ENCODE measurements around the gene COL21A1. TPM values are rescaled to one million over a fixed set of nuclear protein-coding genes. Genes with fewer than 3 reads are reported as not detected.

Gene COL21A1
- total RNA-seq, 1 experiment from 2014 or later: 3.3 TPM

DNA sequence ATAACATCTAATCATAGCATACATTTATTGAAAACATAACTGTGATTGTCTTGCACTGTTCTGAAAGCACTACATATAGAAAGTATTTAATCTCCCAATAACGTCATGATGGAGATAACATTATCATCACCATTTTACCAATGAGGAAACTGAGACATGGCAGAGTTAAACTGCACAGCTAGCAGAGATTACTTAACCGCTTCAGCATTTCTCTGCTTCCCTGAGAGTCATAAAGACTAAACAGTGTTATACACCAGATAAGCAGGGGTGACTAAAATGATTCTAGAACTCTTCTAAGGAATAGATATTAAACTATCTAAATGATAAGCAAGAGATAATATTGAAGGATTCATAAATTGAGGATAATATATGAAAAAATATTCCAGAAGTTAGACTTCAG, 188.7 kb downstream of the COL21A1 start:
- H3K36me3 ChIP-seq (ENCODE audit: control insufficient read depth, insufficient read depth, low read length): no peaks in the 10 kb centered on the region
- no peaks in the 10 kb centered on the region for H3K9me3 ChIP-seq (ENCODE audit: control insufficient read depth, insufficient read depth, low read depth, low read length)
- in situ Hi-C loops (cut with HindIII; ENCODE audit: low pct_unique_long_range_greater_than_20kb, low sequenced_read_pairs) (no loop called here), intact Hi-C loops (cut with micrococcal nuclease; ENCODE audit: unreplicated experiment) (no loop called here)
- no peaks in the 10 kb centered on the region for H3K4me1 ChIP-seq (ENCODE audit: control insufficient read depth, insufficient read depth, low read length)
- no peak for ATAC-seq
- POLR2A ChIA-PET: no interaction called here
- DNase-seq (ENCODE audit: low read depth, low spot score): no peak
- no peak overlapping the region for H3K4me3 ChIP-seq (ENCODE audit: low read depth in 2 of 2, low read length in 2 of 2)
- TF ChIP-seq TCF7L2 (IDR thresholded peaks at IDR 0.05; ENCODE audit: low read depth, low read length): no peak
- TF ChIP-seq SIN3A (IDR thresholded peaks at IDR 0.05; ENCODE audit: borderline replicate concordance, insufficient read depth, low read depth, low read length): no peak
- TF ChIP-seq, protein P1, sequence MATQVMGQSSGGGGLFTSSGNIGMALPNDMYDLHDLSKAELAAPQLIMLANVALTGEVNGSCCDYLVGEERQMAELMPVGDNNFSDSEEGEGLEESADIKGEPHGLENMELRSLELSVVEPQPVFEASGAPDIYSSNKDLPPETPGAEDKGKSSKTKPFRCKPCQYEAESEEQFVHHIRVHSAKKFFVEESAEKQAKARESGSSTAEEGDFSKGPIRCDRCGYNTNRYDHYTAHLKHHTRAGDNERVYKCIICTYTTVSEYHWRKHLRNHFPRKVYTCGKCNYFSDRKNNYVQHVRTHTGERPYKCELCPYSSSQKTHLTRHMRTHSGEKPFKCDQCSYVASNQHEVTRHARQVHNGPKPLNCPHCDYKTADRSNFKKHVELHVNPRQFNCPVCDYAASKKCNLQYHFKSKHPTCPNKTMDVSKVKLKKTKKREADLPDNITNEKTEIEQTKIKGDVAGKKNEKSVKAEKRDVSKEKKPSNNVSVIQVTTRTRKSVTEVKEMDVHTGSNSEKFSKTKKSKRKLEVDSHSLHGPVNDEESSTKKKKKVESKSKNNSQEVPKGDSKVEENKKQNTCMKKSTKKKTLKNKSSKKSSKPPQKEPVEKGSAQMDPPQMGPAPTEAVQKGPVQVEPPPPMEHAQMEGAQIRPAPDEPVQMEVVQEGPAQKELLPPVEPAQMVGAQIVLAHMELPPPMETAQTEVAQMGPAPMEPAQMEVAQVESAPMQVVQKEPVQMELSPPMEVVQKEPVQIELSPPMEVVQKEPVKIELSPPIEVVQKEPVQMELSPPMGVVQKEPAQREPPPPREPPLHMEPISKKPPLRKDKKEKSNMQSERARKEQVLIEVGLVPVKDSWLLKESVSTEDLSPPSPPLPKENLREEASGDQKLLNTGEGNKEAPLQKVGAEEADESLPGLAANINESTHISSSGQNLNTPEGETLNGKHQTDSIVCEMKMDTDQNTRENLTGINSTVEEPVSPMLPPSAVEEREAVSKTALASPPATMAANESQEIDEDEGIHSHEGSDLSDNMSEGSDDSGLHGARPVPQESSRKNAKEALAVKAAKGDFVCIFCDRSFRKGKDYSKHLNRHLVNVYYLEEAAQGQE (IDR thresholded peaks at IDR 0.05; ENCODE audit: insufficient read depth in 1 of 2, low read depth in 2 of 2, low read length in 1 of 2): no peak
- no peak for TF ChIP-seq POLR2AphosphoS5 (IDR thresholded peaks at IDR 0.05; ENCODE audit: low read depth, low read length)
- TF ChIP-seq, protein P2, sequence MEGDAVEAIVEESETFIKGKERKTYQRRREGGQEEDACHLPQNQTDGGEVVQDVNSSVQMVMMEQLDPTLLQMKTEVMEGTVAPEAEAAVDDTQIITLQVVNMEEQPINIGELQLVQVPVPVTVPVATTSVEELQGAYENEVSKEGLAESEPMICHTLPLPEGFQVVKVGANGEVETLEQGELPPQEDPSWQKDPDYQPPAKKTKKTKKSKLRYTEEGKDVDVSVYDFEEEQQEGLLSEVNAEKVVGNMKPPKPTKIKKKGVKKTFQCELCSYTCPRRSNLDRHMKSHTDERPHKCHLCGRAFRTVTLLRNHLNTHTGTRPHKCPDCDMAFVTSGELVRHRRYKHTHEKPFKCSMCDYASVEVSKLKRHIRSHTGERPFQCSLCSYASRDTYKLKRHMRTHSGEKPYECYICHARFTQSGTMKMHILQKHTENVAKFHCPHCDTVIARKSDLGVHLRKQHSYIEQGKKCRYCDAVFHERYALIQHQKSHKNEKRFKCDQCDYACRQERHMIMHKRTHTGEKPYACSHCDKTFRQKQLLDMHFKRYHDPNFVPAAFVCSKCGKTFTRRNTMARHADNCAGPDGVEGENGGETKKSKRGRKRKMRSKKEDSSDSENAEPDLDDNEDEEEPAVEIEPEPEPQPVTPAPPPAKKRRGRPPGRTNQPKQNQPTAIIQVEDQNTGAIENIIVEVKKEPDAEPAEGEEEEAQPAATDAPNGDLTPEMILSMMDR (IDR thresholded peaks at IDR 0.05): no peak
- no peak overlapping the region for H3K27ac ChIP-seq (ENCODE audit: low read length)
- BruUV-seq (replicated peaks): no TSS peak
- H3K27me3 ChIP-seq (ENCODE audit: control insufficient read depth, insufficient read depth, low read length): no peaks in the 10 kb centered on the region
- CTCF ChIA-PET: no interaction called here

DNA sequence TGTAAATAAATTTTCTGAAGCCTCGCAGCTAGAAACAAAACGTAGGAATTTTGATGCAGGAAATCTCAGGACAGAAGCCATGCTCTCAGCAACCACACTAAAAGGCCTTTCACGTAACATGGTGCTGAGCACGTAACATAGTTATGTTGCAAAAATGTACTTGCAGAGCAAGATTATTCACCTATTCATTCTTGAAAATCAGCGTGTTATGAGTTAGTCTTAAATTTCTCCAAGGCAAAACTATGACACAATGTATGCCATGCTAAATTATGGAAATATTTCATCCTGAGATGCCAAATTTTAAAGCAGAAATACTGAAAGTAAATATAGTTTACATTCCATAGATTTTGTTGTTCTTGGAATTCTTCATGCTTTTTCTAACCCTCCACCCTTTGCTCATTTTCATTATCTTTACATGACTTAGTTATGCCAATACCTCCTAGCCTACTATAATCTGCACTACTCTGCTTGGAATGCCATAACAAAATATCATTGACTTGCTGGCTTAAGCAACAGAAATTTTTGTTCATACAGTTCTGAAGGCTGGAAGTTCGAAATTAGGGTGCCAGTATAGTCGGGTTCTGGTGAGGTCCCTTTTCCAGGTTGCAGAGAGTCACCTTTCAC, 192.2 kb downstream of the COL21A1 start:
- intact Hi-C loops (cut with micrococcal nuclease; ENCODE audit: unreplicated experiment): no loop called here
- TF ChIP-seq, protein P1 (IDR thresholded peaks at IDR 0.05; ENCODE audit: insufficient read depth in 1 of 2, low read depth in 2 of 2, low read length in 1 of 2): no peak
- TF ChIP-seq, protein P2 (IDR thresholded peaks at IDR 0.05): no peak
- TF ChIP-seq POLR2AphosphoS5 (IDR thresholded peaks at IDR 0.05; ENCODE audit: low read depth, low read length) (no peak), SIN3A (IDR thresholded peaks at IDR 0.05; ENCODE audit: borderline replicate concordance, insufficient read depth, low read depth, low read length) (no peak), TCF7L2 (IDR thresholded peaks at IDR 0.05; ENCODE audit: low read depth, low read length) (no peak)
- POLR2A ChIA-PET: no interaction called here
- CTCF ChIA-PET: no interaction called here
- H3K9me3 ChIP-seq (ENCODE audit: control insufficient read depth, insufficient read depth, low read depth, low read length): no peaks in the 10 kb centered on the region
- no peaks in the 10 kb centered on the region for H3K4me1 ChIP-seq (ENCODE audit: control insufficient read depth, insufficient read depth, low read length)
- no peaks in the 10 kb centered on the region for H3K36me3 ChIP-seq (ENCODE audit: control insufficient read depth, insufficient read depth, low read length)
- H3K27ac ChIP-seq (ENCODE audit: low read length): no peak overlapping the region
- BruUV-seq (replicated peaks): no TSS peak
- H3K27me3 ChIP-seq (ENCODE audit: control insufficient read depth, insufficient read depth, low read length): no peaks in the 10 kb centered on the region
- in situ Hi-C loops (cut with HindIII; ENCODE audit: low pct_unique_long_range_greater_than_20kb, low sequenced_read_pairs): no loop called here
- no peak overlapping the region for H3K4me3 ChIP-seq (ENCODE audit: low read depth in 2 of 2, low read length in 2 of 2)
- DNase-seq (ENCODE audit: low read depth, low spot score) (no peak), ATAC-seq (no peak)

Measured in Panc1 (cell line).